Aorta (tissue), 5 donors: ENCODE measurements around the gene TCEANC2. TPM values are rescaled to one million over a fixed set of nuclear protein-coding genes. Genes with fewer than 3 reads are reported as not detected.

Source experiments
- ATAC-seq: fragments of 200-7000 bp; cut with Tn5 transposase; one replicate; pipeline ENCODE4 v1.9.1; 2022; ENCODE audit warnings: moderate library complexity; ENCODE audit not compliant: low FRiP score
- DNase-seq, 2 donors: peaks; one replicate each; pipeline ENCODE4 v3.0.0-alpha.2; 2020
- H3K27ac ChIP-seq, 2 donors: one replicate each; pipeline ENCODE4 v1.5.1; 2013; ENCODE audit warnings: low read length in 2 of 2, mild to moderate bottlenecking in 2 of 2, moderate library complexity in 2 of 2, control low read depth in 1 of 2, inconsistent platforms in 1 of 2, low read depth in 1 of 2
- H3K27me3 ChIP-seq, 2 donors: one replicate each; pipeline ENCODE4 v1.6.1; 2013; ENCODE audit warnings: control low read depth in 1 of 2, low read length in 1 of 2, mild to moderate bottlenecking in 1 of 2, moderate library complexity in 1 of 2; ENCODE audit not compliant: insufficient read depth in 2 of 2, control insufficient read depth in 1 of 2
- H3K36me3 ChIP-seq, 2 donors: one replicate each; pipeline ENCODE4 v1.6.1; 2013; ENCODE audit warnings: control low read depth in 1 of 2, low read length in 1 of 2, mild to moderate bottlenecking in 1 of 2; ENCODE audit not compliant: insufficient read depth in 2 of 2, control insufficient read depth in 1 of 2
- H3K4me1 ChIP-seq, 2 donors: one replicate each; pipeline ENCODE4 v1.6.1; 2013; ENCODE audit warnings: low read length in 2 of 2, control low read depth in 1 of 2, mild to moderate bottlenecking in 1 of 2, moderate library complexity in 1 of 2; ENCODE audit not compliant: insufficient read depth in 2 of 2, control insufficient read depth in 1 of 2
- H3K4me3 ChIP-seq, 2 donors: one replicate each; pipeline ENCODE4 v1.5.1; 2013; ENCODE audit warnings: low read length in 2 of 2, control low read depth in 1 of 2, mild to moderate bottlenecking in 1 of 2
- H3K9me3 ChIP-seq: one replicate; pipeline ENCODE4 v1.6.1; 2013; ENCODE audit warnings: mild to moderate bottlenecking, low read length; ENCODE audit not compliant: control insufficient read depth
- WGBS, 2 donors: extraction: QIAGEN DNeasy Blood & Tissue Kit; methylation state at CpG; one replicate each; pipeline ENCODE4 v1.1.7; 2013; 5-methylcytosine and 5-hydroxymethylcytosine counted together
- intact Hi-C, 2 donors: fragments of 100-400 bp; cut with DNase I; formaldehyde crosslinking; loops; one replicate each; pipeline versions ENCODE4 v1.14.2 to v1.15.0; 2022
- polyA plus RNA-seq, 2 donors: library from polyadenylated mRNA; stranded (reverse); fragments of 200-250 nt; gene quantifications; one replicate each; pipeline ENCODE4 v1.2.3, GENCODE V29; 2013
- total RNA-seq, 2 donors: library from RNA; stranded (reverse); fragmentation: NEBNext Ultra II Directional; extraction: Animal tissue kit (Norgen Biotek cat#: 25700); gene quantifications; one replicate each; pipeline ENCODE4 v1.2.1, GENCODE V29; 2021
- donor health status: healthy with polysubstance abuse.
- donor health status: Bipolar disorder and iron deficiency.
- donor health status: DM: no; HTN: no; CAD: no.
- donor health status: DM: no; HTN: no; CAD: no.
- donor health status: DM: yes; HTN: yes; CAD: no.

The TCEANC2 gene
- total and polyA plus RNA-seq, 4 donors, result 2.6 to 7.0 (median 3.1) TPM

DNA sequence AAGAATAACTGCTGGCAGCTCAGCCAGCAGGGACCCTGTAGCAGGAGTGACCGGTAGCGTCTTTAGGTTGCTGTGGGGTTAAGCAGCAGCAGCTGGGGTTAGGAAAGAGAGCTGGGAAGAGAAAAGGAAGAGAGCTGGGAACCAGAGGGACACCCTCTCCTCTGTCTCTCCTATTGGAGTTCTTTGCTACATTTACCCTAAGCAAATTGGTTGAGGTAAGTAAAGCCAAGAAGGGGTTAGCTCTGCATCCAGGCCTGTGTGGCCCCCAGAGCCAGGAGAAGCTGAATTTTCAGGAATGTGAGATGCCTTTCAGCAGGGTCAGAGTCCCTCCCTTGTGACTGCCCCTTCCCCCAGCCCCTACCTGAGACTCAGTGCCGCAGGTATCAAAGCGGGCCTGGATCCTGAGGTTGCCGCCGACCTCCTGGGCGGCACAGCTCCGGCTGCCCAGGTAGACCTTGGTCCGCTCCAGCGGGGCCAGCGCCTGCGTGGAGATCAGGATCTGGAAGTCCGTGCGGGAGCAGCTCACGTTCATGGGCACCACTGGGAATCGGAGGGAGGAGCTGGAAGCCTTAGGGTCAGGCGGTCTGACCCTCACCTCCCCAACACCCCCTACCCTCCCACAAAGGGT, 83.0 kb downstream of the TCEANC2 start:
- no peak for ATAC-seq
- DNase-seq, result no peak
- 93 to 95% methylated on average over 17 of the region's 17 CpGs for WGBS, 2 donors
- Histone ChIP-seq H3K4me3 (no peak overlapping the region), H3K4me1 (no peaks in the 10 kb centered on the region), H3K27me3 (no peaks in the 10 kb centered on the region), H3K36me3 (no peaks in the 10 kb centered on the region), H3K27ac (no peak overlapping the region), H3K9me3 (no peaks in the 10 kb centered on the region)
- intact Hi-C loops, result no loop called here

DNA sequence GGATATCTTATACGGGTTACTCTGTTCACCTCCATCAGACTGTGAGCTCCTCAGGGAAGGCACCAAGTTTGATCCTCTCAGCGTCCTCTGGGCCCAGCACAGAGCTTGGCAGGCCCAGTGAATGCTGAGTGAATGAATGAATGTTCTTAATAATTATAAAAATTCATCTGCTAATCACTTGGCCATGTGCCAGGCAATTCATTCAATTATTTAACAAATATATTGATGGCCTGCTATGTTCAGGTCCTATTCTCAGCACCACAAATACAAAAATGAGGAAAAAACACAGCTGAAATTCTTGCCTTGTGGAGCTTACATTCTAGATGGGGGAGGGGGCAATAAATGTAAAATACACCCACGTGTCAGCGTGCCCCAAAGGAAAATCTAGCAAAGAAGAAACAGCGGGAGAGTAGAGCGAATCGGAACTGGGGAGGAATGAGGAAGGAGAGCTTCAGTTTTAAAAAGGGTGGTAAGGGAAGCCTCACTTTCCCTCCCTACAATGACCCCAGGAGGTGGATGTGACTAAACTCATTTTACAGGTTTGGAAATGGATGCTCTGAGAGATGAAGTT, 83.6 kb downstream of the TCEANC2 start:
- no peak overlapping the region for H3K27ac ChIP-seq
- WGBS, 2 donors, result 86 to 87% methylated on average over 7 of the region's 7 CpGs
- ATAC-seq, result no peak
- no peak for DNase-seq
- intact Hi-C loops, result no loop called here
- H3K4me1 ChIP-seq, result no peaks in the 10 kb centered on the region
- no peaks in the 10 kb centered on the region for H3K27me3 ChIP-seq
- no peak overlapping the region for H3K4me3 ChIP-seq
- H3K36me3 ChIP-seq, result no peaks in the 10 kb centered on the region
- H3K9me3 ChIP-seq, result no peaks in the 10 kb centered on the region

- Histone ChIP-seq H3K27me3 (no peaks in the 10 kb centered on the region), H3K4me1 (no peaks in the 10 kb centered on the region), H3K9me3 (no peaks in the 10 kb centered on the region), H3K27ac (no peak overlapping the region), H3K36me3 (no peaks in the 10 kb centered on the region), H3K4me3 (no peak overlapping the region)
- peak; percentile 30 for ATAC-seq
- WGBS, 2 donors, result 34 to 36% methylated on average over 8 to 10 of the region's 10 CpGs
- no peak for DNase-seq
- intact Hi-C loops, result no loop called here
Measured at GRCh38 chr1:54137534-54138061, 84.2 kb downstream of the TCEANC2 start.

DNA sequence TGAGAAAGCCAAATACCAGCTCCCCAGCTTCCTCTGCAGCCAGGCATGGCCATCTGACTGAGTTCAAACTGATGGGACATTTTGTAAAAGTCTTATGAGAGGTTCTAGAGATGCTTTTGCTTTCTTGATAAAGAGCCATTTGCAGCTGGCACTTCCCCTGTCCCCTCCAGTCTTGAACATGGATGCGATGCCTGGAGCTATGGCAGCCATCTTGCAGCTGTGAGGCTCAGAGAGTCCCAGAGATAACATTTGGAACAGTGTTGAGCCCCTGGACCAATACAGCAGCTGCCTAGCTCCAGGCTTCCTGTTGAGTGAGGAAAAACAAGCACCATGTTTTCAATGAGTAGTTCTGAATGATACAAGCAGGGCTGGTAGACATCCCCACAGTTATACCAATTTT, 85.6 kb downstream of the TCEANC2 start:
- 95 to 99% methylated on average over 1 of the region's 1 CpG for WGBS, 2 donors
- H3K4me3 ChIP-seq, result no peak overlapping the region
- no peaks in the 10 kb centered on the region for H3K27me3 ChIP-seq
- H3K36me3 ChIP-seq, result no peaks in the 10 kb centered on the region
- no peaks in the 10 kb centered on the region for H3K9me3 ChIP-seq
- ATAC-seq (no peak), DNase-seq (no peak)
- H3K4me1 ChIP-seq, result no peaks in the 10 kb centered on the region
- intact Hi-C loops, result no loop called here
- no peak overlapping the region for H3K27ac ChIP-seq

DNA sequence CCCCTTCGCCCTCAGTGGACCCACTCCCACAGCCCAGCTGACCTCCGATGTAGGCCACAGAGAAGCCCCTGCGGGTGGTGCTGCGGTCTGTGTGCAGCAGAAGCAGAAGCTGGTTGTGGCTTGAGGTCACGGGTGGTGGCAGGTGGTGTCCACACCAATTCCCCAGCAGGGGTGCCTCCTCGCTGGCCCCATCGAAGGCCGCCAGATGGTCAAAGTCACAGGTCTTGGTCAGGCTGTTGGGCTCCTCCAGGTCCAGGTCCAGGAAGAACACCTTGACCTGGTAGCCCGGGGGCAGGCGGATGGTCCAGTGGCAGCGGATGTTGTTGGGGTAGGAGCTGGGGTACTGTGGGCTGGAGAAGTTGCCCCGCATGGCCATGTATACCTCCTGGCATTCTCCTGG, 86.3 kb downstream of the TCEANC2 start:
- H3K4me1 ChIP-seq, result no peaks in the 10 kb centered on the region
- no peak for ATAC-seq
- H3K27me3 ChIP-seq, result no peaks in the 10 kb centered on the region
- DNase-seq, result no peak
- H3K9me3 ChIP-seq, result no peaks in the 10 kb centered on the region
- 97 to 98% methylated on average over 12 of the region's 12 CpGs for WGBS, 2 donors
- intact Hi-C loops, result no loop called here
- H3K27ac ChIP-seq, result no peak overlapping the region
- H3K36me3 ChIP-seq, result no peaks in the 10 kb centered on the region
- no peak overlapping the region for H3K4me3 ChIP-seq

GRCh38 chr1:54142146-54142900, 88.9 kb downstream of the TCEANC2 start:
- 53 to 59% methylated on average over 9 of the region's 9 CpGs for WGBS, 2 donors
- H3K27ac ChIP-seq, result no peak overlapping the region
- no peaks in the 10 kb centered on the region for H3K4me1 ChIP-seq
- H3K9me3 ChIP-seq, result no peaks in the 10 kb centered on the region
- no peak for DNase-seq
- intact Hi-C loops, result no loop called here
- no peaks in the 10 kb centered on the region for H3K36me3 ChIP-seq
- no peak overlapping the region for H3K4me3 ChIP-seq
- H3K27me3 ChIP-seq, result no peaks in the 10 kb centered on the region
- no peak for ATAC-seq

GRCh38 chr1:54144366-54144765, 91.0 kb downstream of the TCEANC2 start:
- WGBS, 2 donors, result 98% methylated on average over 11 of the region's 11 CpGs
- no peaks in the 10 kb centered on the region for H3K27me3 ChIP-seq
- H3K27ac ChIP-seq, result no peak overlapping the region
- H3K4me3 ChIP-seq, result no peak overlapping the region
- intact Hi-C loops, result no loop called here
- no peaks in the 10 kb centered on the region for H3K4me1 ChIP-seq
- DNase-seq (no peak), ATAC-seq (no peak)
- no peaks in the 10 kb centered on the region for H3K9me3 ChIP-seq
- H3K36me3 ChIP-seq, result no peaks in the 10 kb centered on the region

GRCh38 chr1:54149734-54150133, 96.3 kb downstream of the TCEANC2 start:
- DNase-seq (no peak), ATAC-seq (no peak)
- no peaks in the 10 kb centered on the region for H3K4me1 ChIP-seq
- 95 to 98% methylated on average over 3 of the region's 3 CpGs for WGBS, 2 donors
- intact Hi-C loops, result no loop called here
- no peak overlapping the region for H3K27ac ChIP-seq
- no peaks in the 10 kb centered on the region for H3K9me3 ChIP-seq
- no peaks in the 10 kb centered on the region for H3K36me3 ChIP-seq
- H3K27me3 ChIP-seq, result no peaks in the 10 kb centered on the region
- no peak overlapping the region for H3K4me3 ChIP-seq

- H3K27ac ChIP-seq, result no peak overlapping the region
- H3K9me3 ChIP-seq, result no peaks in the 10 kb centered on the region
- no peaks in the 10 kb centered on the region for H3K27me3 ChIP-seq
- DNase-seq (no peak), ATAC-seq (no peak)
- H3K36me3 ChIP-seq, result no peaks in the 10 kb centered on the region
- no peak overlapping the region for H3K4me3 ChIP-seq
- H3K4me1 ChIP-seq, result no peaks in the 10 kb centered on the region
- 78 to 84% methylated on average over 5 of the region's 5 CpGs for WGBS, 2 donors
- intact Hi-C loops, result no loop called here
Measured at GRCh38 chr1:54151013-54151412, 97.6 kb downstream of the TCEANC2 start.
